HG03342 (cell line): ENCODE results near the gene LRR1.
"Not testable (repeated sequence)": the region's sequence is repeated elsewhere in the genome, so short reads cannot be mapped to it uniquely, and the experiment has no call there.

ENCODE experiments used
- ATAC-seq: cut with Tn5 transposase; IDR thresholded peaks from one replicate; pipeline ENCODE4 v1.9.1; 2021; ENCODE audit warnings: mild to moderate bottlenecking, moderate library complexity; ENCODE audit not compliant: unreplicated experiment

Gene LRR1

GRCh38 chr14:49598485-49599300 is at the start of gene LRR1:
Gene LRR1 (plus strand): TSS chr14:49598940. CDS start chr14:49599021, 81 bp downstream.
- ATAC-seq, result peak; percentile 44

GRCh38 chr14:49549446-49549845 is 49.3 kb upstream of the LRR1 start:
- ATAC-seq, result no peak

GRCh38 chr14:49549881-49550280 is 48.9 kb upstream of the LRR1 start:
- ATAC-seq, result no peak

- no peak for ATAC-seq
These were observed 48.2 kb upstream of the LRR1 start for GRCh38 chr14:49550286-49551184.

GRCh38 chr14:49551569-49551968 is 47.2 kb upstream of the LRR1 start:
- ATAC-seq, result no peak

GRCh38 chr14:49553106-49553505 is 45.6 kb upstream of the LRR1 start:
- no peak for ATAC-seq

GRCh38 chr14:49553892-49554291 is 44.8 kb upstream of the LRR1 start:
- no peak for ATAC-seq

- ATAC-seq, result no peak
These were observed 38.6 kb upstream of the LRR1 start for GRCh38 chr14:49559979-49560768.

- no peak for ATAC-seq
These were observed 32.0 kb upstream of the LRR1 start for GRCh38 chr14:49566714-49567113.

- no peak for ATAC-seq
These were observed 29.5 kb upstream of the LRR1 start for GRCh38 chr14:49569281-49569680.

- no peak for ATAC-seq
These were observed 24.7 kb upstream of the LRR1 start for GRCh38 chr14:49574038-49574437.

- ATAC-seq, result no peak
These were observed 20.6 kb upstream of the LRR1 start for GRCh38 chr14:49578141-49578540.

- ATAC-seq, result no peak
These were observed 18.9 kb upstream of the LRR1 start for GRCh38 chr14:49579841-49580240.

GRCh38 chr14:49581209-49582112 is 17.3 kb upstream of the LRR1 start:
- no peak for ATAC-seq

- no peak for ATAC-seq
These were observed 16.4 kb upstream of the LRR1 start for GRCh38 chr14:49582113-49582977.

GRCh38 chr14:49583629-49584028 is 15.1 kb upstream of the LRR1 start:
- no peak for ATAC-seq

- no peak for ATAC-seq
These were observed 14.7 kb upstream of the LRR1 start for GRCh38 chr14:49584058-49584457.

GRCh38 chr14:49584981-49585640 is 13.6 kb upstream of the LRR1 start:
- not testable (repeated sequence) for ATAC-seq
